ENCODE results near the gene EPHA4.

The EPHA4 gene

DNA sequence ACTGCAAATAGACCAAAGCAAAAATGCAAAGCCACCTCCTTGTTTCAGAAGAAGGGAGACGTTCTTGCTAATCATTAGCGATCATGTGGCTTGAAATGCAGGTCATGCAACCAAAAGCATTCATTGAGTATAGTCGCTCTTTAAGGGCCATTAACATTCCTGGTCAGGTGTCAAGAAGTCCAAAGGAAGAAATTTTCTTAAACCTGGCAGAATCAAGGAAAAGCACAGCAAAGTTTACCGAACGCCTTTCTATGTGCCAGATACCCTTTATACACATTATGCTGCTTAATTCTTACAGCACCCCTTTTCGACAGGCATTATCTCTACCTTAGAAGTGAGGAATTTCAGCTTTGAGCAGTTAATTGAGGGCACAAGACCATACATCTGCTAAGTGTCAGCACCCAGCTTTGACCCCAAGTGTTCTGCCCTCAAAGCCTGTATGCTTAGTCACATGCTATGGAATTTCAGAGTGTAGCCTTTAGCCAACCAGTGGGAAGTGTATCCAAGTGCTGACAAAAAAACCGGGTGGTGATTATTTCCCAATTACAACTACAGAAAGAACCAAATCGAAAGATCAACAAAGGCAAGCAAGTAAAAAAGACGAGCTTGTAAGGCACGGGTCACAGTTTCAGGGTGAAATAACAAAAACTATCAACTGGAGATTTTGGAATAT lies 70.8 kb downstream of the EPHA4 start:
- DNase-seq: no peak

GRCh38 chr2:221500501-221501209 lies 71.4 kb downstream of the EPHA4 start:
- no peak for DNase-seq

DNA sequence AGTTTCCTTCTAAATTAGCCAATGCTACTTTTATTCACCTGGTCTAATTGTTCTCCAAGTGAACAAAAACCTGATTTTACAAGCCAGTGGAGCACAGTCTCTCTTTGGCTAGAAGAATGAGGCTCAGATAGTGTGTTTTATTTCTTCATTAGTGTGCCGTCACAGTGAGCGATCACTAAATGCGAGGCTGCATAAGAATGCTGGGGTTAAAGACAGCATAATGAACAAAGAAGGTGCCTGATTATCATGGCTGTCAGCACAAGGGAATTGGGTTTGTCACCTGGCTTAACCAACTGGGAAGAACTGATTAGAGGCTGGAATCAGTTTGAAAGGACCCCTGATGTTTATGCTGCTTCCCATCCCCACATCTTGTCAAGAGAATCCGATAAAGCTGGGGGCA lies 76.4 kb downstream of the EPHA4 start:
- DNase-seq: no peak

DNA sequence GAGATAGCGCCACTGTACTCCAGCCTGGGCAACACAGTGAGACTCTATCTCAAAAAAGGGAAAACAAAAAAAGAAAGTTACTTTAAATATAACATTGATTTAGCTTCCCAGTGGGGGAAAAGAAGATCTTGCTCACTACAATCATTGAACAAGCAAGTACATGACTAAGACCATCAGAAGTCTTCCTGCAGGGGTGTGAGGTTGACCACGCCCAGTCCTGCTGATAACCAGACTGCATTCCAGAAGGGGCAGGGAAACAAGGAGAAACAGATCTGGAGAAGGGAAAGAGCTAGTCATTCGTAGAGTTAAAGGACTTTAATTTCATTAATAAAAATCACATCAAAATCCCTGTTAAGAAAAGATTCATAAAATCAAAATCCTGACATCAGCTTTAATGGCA lies 77.5 kb downstream of the EPHA4 start:
- DNase-seq: no peak

GRCh38 chr2:221493391-221493790 lies 78.7 kb downstream of the EPHA4 start:
- no peak for DNase-seq

DNA sequence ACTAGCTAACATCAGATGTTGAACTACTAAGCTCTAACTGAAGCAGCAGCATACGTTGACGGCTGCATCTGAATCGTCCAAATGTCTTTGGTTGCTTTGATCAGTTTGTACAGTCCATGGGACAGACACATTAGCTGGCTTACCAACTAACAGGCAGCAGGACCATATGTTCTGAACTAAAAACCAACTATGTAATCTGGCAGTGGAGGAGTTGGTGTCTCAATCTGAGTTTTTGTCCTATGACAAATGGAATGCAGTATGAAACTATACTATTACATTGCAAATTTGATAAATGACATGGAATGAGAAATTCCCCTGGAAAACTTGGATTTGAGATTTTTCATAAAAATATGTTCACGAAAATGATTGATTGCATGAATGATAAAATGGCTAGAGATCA lies 79.5 kb downstream of the EPHA4 start:
- no peak for DNase-seq

- DNase-seq: no peak
Observed at GRCh38 chr2:221490506-221491060, 81.5 kb downstream of the EPHA4 start.

DNA sequence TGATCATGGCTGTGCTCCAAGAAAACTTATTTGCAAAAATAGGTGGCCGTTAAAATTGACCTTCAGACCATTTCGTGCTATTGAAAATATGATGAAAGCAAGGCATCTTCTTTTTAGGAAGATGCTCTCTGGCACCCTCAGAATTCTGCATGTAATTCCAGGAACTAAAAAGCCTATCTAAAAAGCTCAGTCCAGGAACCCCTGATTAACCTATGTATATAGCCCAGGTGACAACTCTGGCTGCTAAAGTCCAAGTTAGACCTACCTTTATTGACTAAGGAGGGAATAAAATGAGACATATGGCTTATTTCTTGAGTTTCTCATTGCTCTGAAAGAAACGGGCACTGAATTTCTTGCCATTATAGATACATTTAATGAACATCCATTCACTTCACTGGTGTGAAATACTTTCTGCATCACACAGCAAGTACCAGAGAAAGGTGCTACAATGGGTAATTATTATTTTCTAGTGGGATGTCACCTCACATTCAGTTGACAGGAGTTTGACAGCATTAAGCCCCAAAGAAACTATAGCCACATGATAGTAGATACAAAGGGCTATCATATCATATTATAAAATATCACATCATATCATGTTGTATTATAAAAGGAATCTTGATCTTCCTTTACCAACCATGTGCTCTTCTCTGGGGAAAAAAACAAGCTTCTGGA lies 83.8 kb downstream of the EPHA4 start:
- no peak for DNase-seq

- DNase-seq: no peak
Observed at GRCh38 chr2:221486106-221486505, 86.0 kb downstream of the EPHA4 start.

DNA sequence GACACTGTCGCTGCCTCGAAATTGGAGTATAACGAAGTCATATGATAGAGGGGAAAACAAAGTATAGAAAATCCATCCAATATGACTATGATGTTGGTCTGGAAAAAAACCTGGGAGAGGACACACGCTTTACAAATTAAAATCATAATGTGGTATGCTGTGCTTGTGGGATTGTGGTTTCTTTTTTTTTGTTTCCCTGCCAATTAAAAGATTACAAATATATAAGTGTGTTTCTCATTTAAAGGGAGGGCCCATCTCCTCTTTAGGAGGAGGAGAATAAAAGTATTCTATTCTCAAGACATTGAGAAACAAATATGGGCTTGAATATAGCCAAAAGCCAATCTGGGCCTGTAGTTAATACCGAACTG lies 86.6 kb downstream of the EPHA4 start:
- DNase-seq: no peak

DNA sequence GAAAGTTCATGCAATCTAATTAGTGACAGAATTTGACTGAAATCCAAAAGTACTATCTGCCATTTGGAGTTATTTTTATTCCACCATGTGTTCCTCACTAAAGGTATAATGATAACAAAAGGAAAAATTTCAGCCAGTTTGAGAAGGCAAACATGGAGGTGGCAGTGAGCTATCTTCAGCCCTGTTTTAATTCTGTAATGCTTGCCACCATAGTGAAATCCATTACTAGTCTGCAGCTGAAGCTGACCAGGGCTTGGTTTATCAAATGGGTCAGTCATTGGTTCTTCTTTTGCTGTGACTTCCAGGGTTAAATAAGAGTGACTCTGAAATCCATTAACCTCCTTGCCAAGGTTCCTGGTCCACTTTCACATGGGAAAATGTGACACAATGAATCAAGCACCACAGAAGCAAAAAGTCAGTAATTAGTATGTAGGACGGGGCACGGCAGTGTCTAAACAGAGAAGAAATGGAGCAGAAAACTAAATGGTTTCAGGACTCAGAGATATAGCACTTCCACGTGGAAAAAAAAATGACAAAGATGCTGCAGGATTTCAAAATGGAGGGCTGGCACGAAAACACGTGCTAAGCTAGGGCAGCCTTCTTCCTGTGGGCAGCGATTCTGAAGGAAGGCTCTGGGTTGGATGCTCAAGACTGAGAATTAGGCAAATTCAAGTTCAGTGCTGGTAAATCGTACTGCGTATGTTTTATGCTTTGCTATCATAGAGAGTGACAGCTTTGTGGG lies 87.2 kb downstream of the EPHA4 start:
- DNase-seq: no peak

- no peak for DNase-seq
Observed at GRCh38 chr2:221482666-221483455, 89.2 kb downstream of the EPHA4 start.

GRCh38 chr2:221480821-221481220 lies 91.3 kb downstream of the EPHA4 start:
- no peak for DNase-seq

DNA sequence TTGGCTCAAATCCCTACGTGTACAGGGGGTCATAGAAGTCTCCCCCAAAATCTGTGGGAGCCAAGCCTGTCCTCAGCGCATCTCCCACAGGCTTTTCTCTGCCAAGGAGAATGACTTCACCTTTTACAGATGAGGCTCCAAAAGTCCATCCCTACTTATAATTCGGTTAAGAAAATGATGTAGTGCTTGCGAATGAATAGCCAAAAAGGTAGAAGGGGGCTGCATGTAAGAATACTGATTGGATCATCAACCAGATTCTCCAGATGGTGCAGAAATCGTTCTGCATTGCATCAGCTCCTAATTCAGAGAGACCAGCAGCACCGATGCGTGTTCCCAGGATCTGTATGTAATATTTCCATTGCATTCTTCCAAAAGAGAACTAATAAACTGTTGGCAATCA lies 91.9 kb downstream of the EPHA4 start:
- DNase-seq: no peak

- no peak for DNase-seq
Observed at GRCh38 chr2:221478485-221478863, 93.6 kb downstream of the EPHA4 start.

- DNase-seq: no peak
Observed at GRCh38 chr2:221477714-221478484, 94.2 kb downstream of the EPHA4 start.

DNA sequence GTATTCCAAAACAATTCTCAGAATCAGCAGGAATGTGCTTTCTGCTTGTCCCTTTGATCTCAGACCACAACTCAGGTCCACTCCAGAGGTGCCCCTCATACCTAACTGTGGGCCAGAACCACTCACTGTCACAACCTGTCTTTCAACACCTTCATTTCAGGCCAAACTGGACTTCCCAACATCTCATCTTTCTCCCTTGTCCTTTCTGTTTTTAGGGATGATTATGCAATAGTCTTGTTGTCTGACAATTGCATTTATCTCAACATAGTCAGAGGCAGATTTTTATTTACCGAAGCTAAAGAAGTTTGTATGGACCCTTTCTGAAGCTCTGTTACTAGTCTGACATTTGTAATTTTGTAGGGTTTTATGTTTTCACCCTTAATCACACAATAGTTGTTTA lies 95.9 kb downstream of the EPHA4 start:
- DNase-seq: no peak

DNA sequence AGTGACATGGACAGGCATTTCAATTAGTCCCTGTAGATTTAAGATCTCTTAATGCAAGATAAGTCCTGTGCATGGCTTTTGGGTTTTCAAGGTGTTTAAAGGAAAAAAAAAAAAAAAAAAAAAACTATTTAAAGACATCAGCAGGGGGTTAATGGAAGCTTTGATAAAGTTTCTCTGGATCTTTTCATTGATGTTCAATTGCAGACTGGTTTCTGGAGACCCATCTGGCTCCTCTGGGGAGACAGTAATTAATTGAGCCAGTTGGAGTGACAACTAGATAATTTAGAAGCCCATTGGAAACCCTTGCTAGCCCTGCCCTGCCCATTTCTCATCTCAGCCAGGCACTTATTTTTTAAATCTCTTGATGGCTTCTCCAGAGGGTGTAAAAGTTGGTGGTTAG lies 98.7 kb downstream of the EPHA4 start:
- no peak for DNase-seq

DNA sequence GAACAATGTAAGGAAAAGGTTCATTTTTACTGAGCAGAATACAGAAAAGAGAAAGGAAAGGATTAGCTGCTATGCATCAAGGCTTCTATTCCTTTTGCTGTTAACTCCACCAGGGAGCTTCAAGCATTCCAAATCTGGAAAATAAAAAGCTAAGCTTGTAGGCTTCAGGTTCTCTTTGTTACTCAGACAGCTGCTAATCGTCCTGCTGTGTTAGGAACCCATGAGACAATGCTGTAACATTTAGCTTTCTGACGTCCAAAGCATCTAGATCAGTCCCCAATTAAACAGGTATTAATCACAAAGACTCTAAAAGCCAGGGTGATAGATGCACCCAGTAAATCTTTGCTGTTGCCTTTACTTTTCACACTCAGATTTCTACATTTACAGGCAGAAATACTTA lies 103.8 kb downstream of the EPHA4 start:
- no peak for DNase-seq

GRCh38 chr2:221467610-221468009 lies 104.5 kb downstream of the EPHA4 start:
- no peak for DNase-seq

- DNase-seq: no peak
Observed at GRCh38 chr2:221466744-221467143, 105.4 kb downstream of the EPHA4 start.

- peak; percentile 37 for DNase-seq
Observed at GRCh38 chr2:221465776-221466175, 106.3 kb downstream of the EPHA4 start.
